Breast epithelium (tissue), 3 donors: ENCODE data around the gene TMEM26.
"Not testable (repeated sequence)": the region's sequence is repeated elsewhere in the genome, so short reads cannot be mapped to it uniquely, and the experiment has no call there.

ENCODE experiments used
- CTCF ChIP-seq, 3 donors: fragments of 450-650 bp; IDR thresholded peaks; one replicate each; pipeline ENCODE4 v1.5.1; 2016 to 2017; ENCODE audit warnings: antibody characterized with exemption in 3 of 3, mild to moderate bottlenecking in 3 of 3, moderate library complexity in 3 of 3
- POLR2A ChIP-seq: fragments of 450-650 bp; IDR thresholded peaks from one replicate; pipeline ENCODE4 v1.6.1; 2016; ENCODE audit warnings: antibody characterized with exemption, mild to moderate bottlenecking, moderate library complexity
- POLR2AphosphoS5 ChIP-seq, 3 donors: sonication (generic); formaldehyde crosslinking; IDR thresholded peaks; one replicate each; pipeline ENCODE4 v1.6.1; 2017; ENCODE audit warnings: antibody characterized with exemption in 3 of 3

DNA sequence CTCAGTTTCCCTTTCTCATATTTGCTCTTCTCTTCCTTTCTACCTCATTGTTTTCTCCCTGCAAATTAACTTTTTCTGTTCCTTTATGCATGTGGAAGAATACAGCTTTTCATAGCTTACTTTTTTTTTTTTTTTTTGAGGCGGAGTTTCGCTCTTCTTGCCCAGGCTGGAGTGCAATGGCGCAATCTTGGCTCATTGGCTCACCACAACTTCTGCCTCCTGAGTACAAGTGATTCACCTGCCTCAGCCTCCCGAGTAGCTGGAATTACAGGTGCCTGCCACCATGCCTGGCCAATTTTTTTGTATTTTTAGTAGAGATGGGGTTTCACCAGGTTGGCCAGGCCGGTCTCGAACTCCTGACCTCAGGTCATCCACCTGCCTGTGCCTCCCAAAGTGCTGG is 64.2 kb downstream of the TMEM26 start:
- TF ChIP-seq POLR2AphosphoS5 (IDR thresholded peaks at IDR 0.05); CTCF (IDR thresholded peaks at IDR 0.05); POLR2A: not testable (repeated sequence)
